AG20443 (cell line): ENCODE measurements around the gene CLIP2.
A peak's percentile ranks its signal among the peaks of the same experiment; 100 is the strongest.
"Not testable (repeated sequence)": the region's sequence is repeated elsewhere in the genome, so short reads cannot be mapped to it uniquely, and the experiment has no call there.

Experiments
- DNase-seq: peaks from one replicate; pipeline ENCODE4 v3.0.0; 2012; ENCODE audit warnings: low spot score, mixed read lengths

CLIP2 gene

DNA sequence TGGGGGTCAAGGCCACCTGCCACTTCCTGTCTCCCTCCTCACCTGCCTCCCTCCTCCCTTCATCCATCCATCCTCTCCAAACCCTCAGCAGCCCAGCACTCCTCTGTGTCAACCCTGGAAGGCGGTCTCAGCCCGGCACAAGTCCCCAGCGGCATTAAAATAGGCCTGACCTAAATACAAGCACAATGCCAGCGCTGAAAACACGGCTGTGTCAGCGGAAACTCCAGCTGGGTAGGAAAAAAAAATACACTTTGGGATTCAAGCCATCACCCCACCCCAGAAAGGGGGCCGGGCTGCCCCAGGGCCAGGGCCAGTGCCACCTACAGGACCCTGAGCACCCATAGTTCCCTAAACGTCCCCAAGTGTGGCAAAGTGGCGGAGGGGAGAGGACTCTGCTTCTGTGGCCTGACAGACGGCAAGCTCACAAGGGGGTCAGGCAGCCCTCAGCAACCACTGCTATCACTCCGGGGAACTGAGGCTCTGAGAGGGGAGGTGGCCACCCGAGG lies 141.8 kb downstream of the CLIP2 start:
- no peak for DNase-seq

- DNase-seq = not testable (repeated sequence)
These were observed 148.0 kb downstream of the CLIP2 start for GRCh38 chr7:74437291-74437571.

GRCh38 chr7:74438327-74438726 lies 149.1 kb downstream of the CLIP2 start:
- no peak for DNase-seq

- no peak for DNase-seq
These were observed 150.3 kb downstream of the CLIP2 start for GRCh38 chr7:74439541-74439940.

GRCh38 chr7:74440143-74440542 lies 150.9 kb downstream of the CLIP2 start:
- not testable (repeated sequence) for DNase-seq

- DNase-seq = no peak
These were observed 152.6 kb downstream of the CLIP2 start for GRCh38 chr7:74441801-74442200.

DNA sequence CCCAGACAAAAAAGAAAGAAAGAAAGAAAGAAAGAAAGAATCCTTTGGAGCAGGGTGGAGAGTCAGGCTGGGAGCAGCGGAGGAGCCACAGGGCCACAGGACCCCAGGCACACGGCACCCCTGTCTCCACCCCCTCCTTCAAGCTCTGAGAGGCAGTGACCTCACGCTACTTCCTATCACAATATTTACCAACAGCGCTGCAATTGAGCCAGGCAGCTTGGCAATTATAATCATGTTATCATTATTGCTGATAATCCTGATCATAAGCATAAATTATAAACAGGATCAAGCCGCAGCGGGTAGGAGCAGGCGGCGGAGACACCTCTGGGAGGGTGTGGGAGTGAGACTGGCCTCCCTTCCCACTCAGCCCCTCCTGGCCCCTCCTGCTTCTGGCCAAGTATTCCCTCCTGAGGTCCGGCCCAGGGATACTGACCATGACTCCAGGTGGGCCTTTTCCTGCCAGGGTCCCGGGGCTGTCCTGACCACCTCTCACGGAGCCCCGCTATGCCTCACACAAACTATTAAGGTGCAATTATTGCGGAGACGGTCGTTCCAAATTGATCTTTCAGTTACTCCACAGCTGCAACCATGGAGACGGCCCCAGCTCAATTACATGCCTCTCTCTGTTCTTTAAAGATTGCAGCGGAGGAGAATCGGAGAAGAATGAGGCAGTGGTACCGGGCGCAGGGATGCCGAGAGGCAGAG lies 154.5 kb downstream of the CLIP2 start:
- DNase-seq = no peak

GRCh38 chr7:74449144-74449543 lies 159.9 kb downstream of the CLIP2 start:
- no peak for DNase-seq

DNA sequence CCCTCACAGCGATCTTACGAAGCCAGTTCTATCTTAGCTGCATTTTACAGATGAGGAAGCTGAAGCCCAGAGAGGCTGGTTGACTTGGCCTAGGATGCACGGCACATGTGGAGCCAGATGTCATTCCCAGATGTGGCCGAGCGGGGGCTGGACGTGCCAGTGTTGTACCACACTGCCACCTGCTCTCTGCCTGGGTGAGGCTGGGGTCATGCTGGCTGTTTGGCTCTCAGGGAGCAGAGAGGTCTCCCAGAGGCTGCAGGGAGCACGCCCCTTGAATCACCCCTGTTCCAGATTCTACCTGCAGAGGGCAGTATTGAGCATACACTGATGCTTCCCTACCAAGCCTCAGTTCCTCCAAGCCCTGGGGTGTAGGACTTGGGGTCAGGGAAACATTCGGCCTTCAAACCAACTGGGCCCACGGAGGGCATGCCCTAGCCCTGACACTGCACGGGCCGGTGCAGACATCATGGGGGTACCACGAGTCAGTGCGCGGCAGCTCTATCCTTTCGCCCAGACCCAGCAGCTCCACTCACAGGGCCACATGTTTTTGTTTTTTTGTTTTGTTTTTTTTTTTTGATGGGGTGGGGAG lies 160.7 kb downstream of the CLIP2 start:
- DNase-seq = peak; percentile 87

DNA sequence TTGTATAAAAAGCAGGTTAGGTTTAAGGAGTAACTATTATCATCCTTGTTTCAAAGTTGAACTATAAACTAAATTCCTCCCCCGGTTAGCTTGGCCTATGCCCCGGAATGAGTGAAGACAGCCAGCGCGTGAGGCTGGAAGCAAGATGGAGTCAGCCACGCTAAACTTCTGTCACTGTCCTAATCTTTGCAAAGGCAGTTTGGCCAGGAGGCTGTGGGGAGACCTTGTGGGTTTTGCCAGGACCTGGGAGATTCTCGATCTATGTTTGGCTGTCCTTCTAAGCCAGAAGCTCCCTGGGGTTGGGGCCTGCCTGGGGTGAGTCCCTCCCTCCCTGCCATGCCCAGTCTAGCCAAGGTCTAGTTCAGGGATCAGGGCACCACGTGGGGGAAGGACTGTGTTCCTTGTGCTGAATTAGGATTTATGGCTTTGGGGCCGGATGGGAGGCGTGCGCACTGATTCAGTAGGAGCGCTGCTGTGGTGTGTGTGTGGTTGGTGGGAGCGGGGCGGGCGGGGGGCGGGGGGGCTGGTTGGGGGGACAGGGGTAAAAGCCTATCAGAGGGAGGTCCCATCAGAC lies 163.6 kb downstream of the CLIP2 start:
- peak; percentile 71 for DNase-seq

DNA sequence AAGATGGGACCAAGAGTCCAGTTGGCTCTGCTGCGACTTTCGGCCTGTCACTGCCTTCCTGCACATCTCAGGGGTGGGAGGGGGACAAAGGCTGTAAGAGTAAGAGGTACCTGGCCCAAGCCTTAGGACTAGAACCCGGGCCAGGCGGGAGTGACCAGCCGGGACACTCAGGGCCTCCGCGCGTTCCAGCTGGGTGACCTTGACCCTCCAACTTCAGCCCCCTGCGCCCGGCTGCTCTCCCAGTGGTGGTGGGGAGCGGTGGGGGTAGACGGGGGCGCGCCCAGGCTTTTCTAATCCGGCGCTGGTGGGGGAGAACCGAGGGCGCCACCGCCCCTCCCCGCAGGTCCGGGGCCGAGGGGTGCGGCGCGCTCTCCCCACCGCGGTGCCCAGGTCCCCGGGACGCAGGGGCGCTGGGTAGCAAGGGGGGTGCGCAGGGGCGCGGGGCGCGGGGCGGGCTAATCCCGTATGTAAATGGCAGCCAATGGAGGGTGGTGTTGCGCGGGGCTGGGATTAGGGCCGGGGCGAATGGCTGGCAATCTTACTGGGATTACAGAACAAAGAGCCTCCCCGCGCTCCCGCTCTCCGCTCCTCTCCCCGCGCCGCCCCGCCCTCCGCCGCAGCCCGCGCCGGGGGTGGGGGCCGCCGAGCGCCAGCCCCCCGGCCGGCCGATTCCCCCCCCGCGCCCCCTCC lies 164.3 kb downstream of the CLIP2 start, which contains the start of gene GTF2IRD1:
Gene GTF2IRD1, plus strand, starts transcription at position 585 of the 690 bp plus-strand sequence. CDS start 54,175 bp downstream, outside the sequence.
- DNase-seq = peak; percentile 85

DNA sequence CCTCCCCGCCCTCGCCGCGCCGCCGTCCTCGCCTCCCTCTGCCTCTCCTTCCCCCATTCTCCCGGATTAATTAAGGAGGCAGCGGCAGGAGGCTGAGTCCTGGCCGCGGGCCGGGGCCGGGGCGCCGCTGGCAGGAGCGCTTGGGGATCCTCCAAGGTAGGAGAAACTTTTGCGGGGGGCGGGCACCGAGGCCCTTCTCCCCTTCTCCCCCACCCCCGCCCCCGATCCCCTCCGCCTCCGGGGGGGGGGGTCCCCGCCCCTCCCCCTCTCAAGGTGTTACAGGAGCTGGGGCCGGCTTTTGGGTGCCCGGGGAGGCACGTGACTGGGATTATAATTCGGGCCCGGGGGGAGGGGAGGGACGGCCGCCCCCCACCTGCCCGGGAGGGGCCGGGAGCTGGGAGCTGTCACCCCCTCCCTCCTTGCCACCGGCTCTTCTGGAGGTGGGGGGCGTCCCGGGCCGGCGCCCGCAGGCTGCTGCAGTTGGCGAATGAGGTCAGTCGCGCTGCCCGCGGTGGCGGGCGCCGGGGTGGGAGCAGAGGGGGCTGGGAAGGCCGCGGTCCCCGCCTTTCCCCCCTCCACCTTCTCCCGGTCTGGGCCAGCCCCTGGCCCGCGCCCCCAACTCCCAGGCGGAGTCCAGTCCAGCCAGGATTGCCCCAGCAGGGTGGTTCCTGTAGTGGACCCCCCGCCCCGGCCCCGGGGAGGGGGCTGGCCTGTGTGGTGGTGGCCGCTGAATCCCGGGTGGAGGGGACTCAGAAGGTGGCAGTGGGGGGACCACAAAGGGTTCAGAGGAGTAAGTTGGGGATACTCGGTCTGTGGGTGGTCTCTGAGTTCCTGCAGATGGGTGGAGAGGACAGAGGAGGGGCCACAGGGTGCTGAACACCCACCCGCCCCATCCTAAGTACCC lies 165.1 kb downstream of the CLIP2 start:
- DNase-seq = peak; percentile 44

DNA sequence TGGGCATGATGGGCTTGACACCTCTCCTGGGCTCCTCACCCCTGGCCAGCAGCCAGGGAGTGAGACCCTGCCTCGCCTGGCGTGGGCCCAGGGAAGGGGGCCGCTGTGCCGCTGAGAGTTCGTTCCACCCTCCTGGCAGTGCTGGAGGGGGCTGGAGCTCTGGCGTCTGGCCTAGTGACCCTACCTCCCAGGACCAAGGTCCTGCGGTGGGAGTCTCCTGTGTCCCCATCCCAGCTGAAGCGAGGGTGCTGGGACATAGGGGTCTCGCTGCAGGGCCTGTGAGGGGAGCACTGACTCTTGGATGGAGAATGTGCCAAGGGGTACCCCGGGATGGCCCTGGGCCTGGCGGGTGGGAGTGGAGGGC lies 165.7 kb downstream of the CLIP2 start:
- no peak for DNase-seq

GRCh38 chr7:74455291-74455804 lies 166.1 kb downstream of the CLIP2 start:
- DNase-seq = no peak
